Stimulated activated effector memory CD8-positive, alpha-beta T cell treated with anti-CD3 and anti-CD28 coated beads, Interleukin-12 subunit alpha, Interleukin-12 subunit beta, amount 100 ng/mL, for 72 hours (primary cell): Measurements from ENCODE around the gene PRR5L.

Experiments
- ATAC-seq: fragments of 150-1000 bp; cut with Tn5 transposase; 2 replicates; pipeline ENCODE4 v1.10.0; 2021
- DNase-seq, 2 donors: peaks; one replicate each; pipeline ENCODE4 v3.0.0; 2021 to 2022; ENCODE audit warnings: low spot score in 2 of 2
- H3K27ac Mint-ChIP-seq: one replicate; pipeline ENCODE4 v1.8.0; 2022; ENCODE audit warnings: mild to moderate bottlenecking, mixed read lengths
- H3K36me3 Mint-ChIP-seq: one replicate; pipeline ENCODE4 v1.8.0; 2022; ENCODE audit warnings: mild to moderate bottlenecking, mixed read lengths
- H3K4me1 Mint-ChIP-seq: one replicate; pipeline ENCODE4 v1.8.0; 2022; ENCODE audit warnings: mixed read lengths
- H3K4me3 Mint-ChIP-seq: one replicate; pipeline ENCODE4 v1.8.0; 2022; ENCODE audit warnings: mild to moderate bottlenecking, mixed read lengths
- H3K9me3 Mint-ChIP-seq: one replicate; pipeline ENCODE4 v1.8.0; 2022; ENCODE audit warnings: mixed read lengths

PRR5L gene

GRCh38 chr11:36386411-36386810 is 90.3 kb downstream of the PRR5L start:
- peak overlapping the region; percentile 77 for H3K27ac Mint-ChIP-seq
- no peaks in the 10 kb centered on the region for H3K9me3 Mint-ChIP-seq

DNA sequence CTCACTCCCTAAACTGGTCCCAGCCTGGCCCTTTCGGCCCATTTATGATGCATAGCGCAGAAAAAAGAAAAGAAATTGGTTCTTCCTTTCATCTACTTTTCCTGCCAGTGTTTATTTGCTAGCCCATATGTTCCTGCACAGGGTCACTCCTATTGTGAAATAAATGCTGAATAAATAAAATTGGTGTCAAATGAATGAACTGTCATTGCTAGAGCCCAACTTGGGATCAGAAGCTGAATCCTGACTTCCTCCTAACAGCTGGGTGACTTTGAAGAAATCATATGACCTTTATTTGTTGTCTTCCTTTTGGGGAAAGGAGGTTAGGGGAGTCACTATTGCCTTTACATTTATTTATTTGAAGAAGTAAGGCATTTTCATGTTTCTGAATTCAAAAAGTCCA is 92.0 kb downstream of the PRR5L start:
- H3K27ac Mint-ChIP-seq: peak overlapping the region; percentile 29
- H3K9me3 Mint-ChIP-seq: no peaks in the 10 kb centered on the region
- no peak overlapping the region for H3K4me3 Mint-ChIP-seq
- peaks cover 58% of the 10 kb centered on the region for H3K36me3 Mint-ChIP-seq
- DNase-seq (no peak), ATAC-seq (no peak)
- peaks cover 95% of the 10 kb centered on the region for H3K4me1 Mint-ChIP-seq

More at GRCh38 chr11:36386411-36386810, 90.3 kb downstream of the PRR5L start:
- no peak for DNase-seq
- Mint-ChIP-seq H3K36me3 (peaks cover 66% of the 10 kb centered on the region), H3K4me3 (peak overlapping the region; percentile 30), H3K4me1 (peaks cover 91% of the 10 kb centered on the region)
- no peak for ATAC-seq

- Mint-ChIP-seq H3K27ac (peak overlapping the region; percentile 86), H3K4me3 (peak overlapping the region; percentile 52), H3K36me3 (peaks cover 50% of the 10 kb centered on the region), H3K9me3 (no peaks in the 10 kb centered on the region), H3K4me1 (peaks cover 95% of the 10 kb centered on the region)
- ATAC-seq (no peak), DNase-seq (no peak)
Measured at GRCh38 chr11:36388951-36389350, 92.9 kb downstream of the PRR5L start.

DNA sequence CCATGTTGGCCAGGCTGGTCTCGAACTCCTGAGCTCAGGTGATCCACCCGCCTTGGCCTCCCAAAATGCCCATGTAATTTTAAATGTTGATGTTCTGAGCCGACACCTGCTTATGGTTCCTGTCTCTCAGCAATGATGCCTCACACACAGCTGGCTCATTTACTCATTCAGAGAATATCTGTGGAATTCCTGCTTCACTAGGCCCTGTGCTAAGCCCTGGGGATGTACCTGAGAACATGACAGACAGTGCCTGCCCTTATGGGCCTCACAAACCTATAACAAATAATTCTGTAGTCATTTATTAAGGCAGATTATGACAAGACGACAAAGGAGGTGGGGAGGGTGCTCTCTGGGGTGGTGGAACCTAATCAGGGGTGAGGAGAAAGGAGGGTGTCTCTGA is 93.7 kb downstream of the PRR5L start:
- ATAC-seq (peak; percentile 63), DNase-seq (no peak)
- H3K4me3 Mint-ChIP-seq: peak overlapping the region; percentile 52

DNA sequence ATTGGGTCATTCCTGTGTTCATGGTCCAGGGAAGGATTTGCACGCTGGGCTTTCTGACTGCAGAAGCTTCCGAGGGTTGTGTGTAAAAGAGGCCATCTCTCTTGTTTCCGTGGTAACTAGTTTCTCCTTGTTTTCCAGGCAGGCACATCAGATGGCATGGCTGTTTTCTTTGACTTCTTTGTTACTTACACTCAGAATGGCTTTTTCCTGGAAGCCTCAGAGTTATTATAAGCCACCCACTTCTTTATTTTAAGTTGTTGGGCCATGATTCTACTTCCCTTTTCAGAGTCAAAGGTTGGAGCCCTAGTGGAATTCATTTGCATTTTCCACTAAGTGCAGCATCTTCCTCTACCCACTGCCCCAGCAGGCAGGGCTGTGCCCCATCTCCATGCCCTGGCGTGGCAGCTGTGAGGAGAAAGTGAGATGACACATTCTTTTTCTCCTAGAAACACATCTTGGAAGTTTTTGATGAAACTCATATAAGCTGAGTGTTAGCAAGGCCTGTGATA is 94.9 kb downstream of the PRR5L start:
- Mint-ChIP-seq H3K27ac (peak overlapping the region; percentile 86), H3K36me3 (peaks cover 52% of the 10 kb centered on the region), H3K9me3 (no peaks in the 10 kb centered on the region), H3K4me3 (peak overlapping the region; percentile 52), H3K4me1 (peaks cover 89% of the 10 kb centered on the region)
- no peak for DNase-seq
- ATAC-seq: peak; percentile 62

More for the DNA sequence above, 93.7 kb downstream of the PRR5L start:
- Mint-ChIP-seq H3K27ac (peak overlapping the region; percentile 86), H3K9me3 (no peaks in the 10 kb centered on the region), H3K4me1 (peaks cover 95% of the 10 kb centered on the region), H3K36me3 (peaks cover 49% of the 10 kb centered on the region)

- H3K4me3 Mint-ChIP-seq: peak overlapping the region; percentile 52
- peaks cover 79% of the 10 kb centered on the region for H3K4me1 Mint-ChIP-seq
- H3K27ac Mint-ChIP-seq: peak overlapping the region; percentile 86
- H3K9me3 Mint-ChIP-seq: no peaks in the 10 kb centered on the region
- peaks cover 54% of the 10 kb centered on the region for H3K36me3 Mint-ChIP-seq
- DNase-seq (no peak), ATAC-seq (no peak)
Measured at GRCh38 chr11:36392196-36392595, 96.1 kb downstream of the PRR5L start.

DNA sequence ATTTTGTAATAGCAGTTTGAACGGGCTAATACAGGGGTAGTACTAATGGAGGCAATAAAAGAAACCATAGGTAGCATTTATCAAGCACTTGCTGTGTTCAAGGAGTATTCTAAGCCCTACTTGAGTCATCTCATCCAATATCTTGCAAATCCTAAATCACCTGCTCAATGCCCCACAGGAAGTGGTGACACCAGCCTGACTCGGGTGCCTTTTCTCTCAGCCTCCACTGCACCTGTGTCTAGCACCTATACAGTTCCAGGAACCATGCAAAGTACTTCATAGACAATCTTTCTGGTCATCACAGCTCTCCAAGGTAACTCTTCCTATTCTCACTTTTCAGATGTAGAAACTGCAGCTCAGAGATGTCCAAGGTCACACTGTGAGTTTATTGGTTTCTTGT is 98.0 kb downstream of the PRR5L start:
- peaks cover 66% of the 10 kb centered on the region for H3K36me3 Mint-ChIP-seq
- ATAC-seq (peak; percentile 52), DNase-seq (no peak)
- peak overlapping the region; percentile 85 for H3K27ac Mint-ChIP-seq
- peaks cover 77% of the 10 kb centered on the region for H3K4me1 Mint-ChIP-seq
- no peaks in the 10 kb centered on the region for H3K9me3 Mint-ChIP-seq
- H3K4me3 Mint-ChIP-seq: peak overlapping the region; percentile 55

GRCh38 chr11:36394926-36395325 is 98.8 kb downstream of the PRR5L start:
- no peaks in the 10 kb centered on the region for H3K9me3 Mint-ChIP-seq
- DNase-seq (no peak), ATAC-seq (peak; percentile 78)
- peak overlapping the region; percentile 85 for H3K27ac Mint-ChIP-seq
- peaks cover 73% of the 10 kb centered on the region for H3K36me3 Mint-ChIP-seq
- peak overlapping the region; percentile 55 for H3K4me3 Mint-ChIP-seq
- peaks cover 77% of the 10 kb centered on the region for H3K4me1 Mint-ChIP-seq

GRCh38 chr11:36395978-36396736 is 100.1 kb downstream of the PRR5L start:
- H3K36me3 Mint-ChIP-seq: peaks cover 80% of the 10 kb centered on the region
- no peak overlapping the region for H3K27ac Mint-ChIP-seq
- peaks cover 77% of the 10 kb centered on the region for H3K4me1 Mint-ChIP-seq
- no peak for DNase-seq
- no peak overlapping the region for H3K4me3 Mint-ChIP-seq
- ATAC-seq: no peak
- no peaks in the 10 kb centered on the region for H3K9me3 Mint-ChIP-seq

DNA sequence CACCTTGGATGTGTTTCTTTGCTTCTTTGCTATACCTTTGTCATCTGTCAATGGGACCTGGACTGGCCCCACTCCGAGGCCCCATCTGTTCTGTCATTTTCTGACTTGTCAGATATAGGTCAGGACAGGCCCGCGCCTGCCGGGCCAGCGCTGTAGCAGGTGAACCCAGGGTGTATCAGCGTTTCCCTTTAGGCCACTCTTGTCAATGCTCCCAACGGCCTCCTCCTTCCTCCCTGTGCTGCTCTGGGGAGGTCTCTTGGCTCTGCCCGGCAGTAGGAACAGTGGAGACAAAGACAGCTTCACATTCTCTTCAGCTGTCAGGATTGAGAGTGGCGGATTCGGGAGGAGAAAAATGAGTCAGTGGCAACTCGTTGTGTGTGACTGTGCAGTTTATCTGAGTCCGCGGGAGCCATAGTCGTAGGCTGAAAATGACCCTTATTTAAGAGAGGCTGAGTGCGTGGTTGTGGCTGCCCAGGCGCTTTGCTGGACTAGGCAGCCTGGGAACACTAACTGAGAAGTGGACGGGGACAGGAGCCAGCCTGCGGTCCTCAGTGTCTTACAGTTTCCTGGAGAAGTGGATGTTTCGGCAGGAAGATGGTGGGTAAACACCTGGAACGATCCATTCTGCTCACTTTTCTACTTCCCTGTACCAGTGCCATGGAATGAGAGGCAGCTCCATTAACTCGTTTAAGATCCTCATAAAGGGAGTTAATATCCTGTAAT is 102.3 kb downstream of the PRR5L start:
- peak overlapping the region; percentile 82 for H3K27ac Mint-ChIP-seq
- H3K9me3 Mint-ChIP-seq: no peaks in the 10 kb centered on the region
- peaks cover 94% of the 10 kb centered on the region for H3K36me3 Mint-ChIP-seq
- H3K4me1 Mint-ChIP-seq: peaks cover 64% of the 10 kb centered on the region
- ATAC-seq (no peak), DNase-seq (no peak)
- no peak overlapping the region for H3K4me3 Mint-ChIP-seq

- DNase-seq (no peak), ATAC-seq (no peak)
- Mint-ChIP-seq H3K36me3 (peaks cover 100% of the 10 kb centered on the region), H3K9me3 (no peaks in the 10 kb centered on the region), H3K4me1 (peaks cover 59% of the 10 kb centered on the region), H3K27ac (peak overlapping the region; percentile 82), H3K4me3 (no peak overlapping the region)
Measured at GRCh38 chr11:36399236-36399635, 103.1 kb downstream of the PRR5L start.

DNA sequence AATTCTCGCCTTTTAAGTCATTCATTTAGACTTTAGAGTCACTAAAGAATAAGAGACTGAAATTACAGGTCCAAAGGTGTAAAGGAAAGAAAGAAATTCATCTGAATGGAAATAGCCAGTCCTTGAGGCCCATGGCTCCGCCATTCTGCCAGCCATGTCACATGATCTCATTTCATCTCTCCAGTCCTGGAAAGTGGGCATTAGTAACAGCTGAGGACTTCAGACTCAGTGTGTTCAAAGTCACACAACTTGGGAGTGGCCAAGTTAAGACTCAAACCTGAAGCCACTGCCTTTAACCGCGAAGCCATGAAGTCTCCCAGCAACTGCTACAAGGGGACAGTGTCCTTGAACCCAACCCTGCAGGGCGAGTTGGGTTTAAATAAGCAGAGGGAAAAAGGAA is 103.7 kb downstream of the PRR5L start:
- ATAC-seq: no peak
- H3K4me1 Mint-ChIP-seq: peaks cover 54% of the 10 kb centered on the region
- H3K36me3 Mint-ChIP-seq: peaks cover 100% of the 10 kb centered on the region
- no peaks in the 10 kb centered on the region for H3K9me3 Mint-ChIP-seq
- no peak for DNase-seq
- H3K27ac Mint-ChIP-seq: peak overlapping the region; percentile 82
- no peak overlapping the region for H3K4me3 Mint-ChIP-seq

GRCh38 chr11:36400766-36401455 is 104.8 kb downstream of the PRR5L start:
- DNase-seq: no peak
- Mint-ChIP-seq H3K27ac (peak overlapping the region; percentile 83), H3K4me1 (peaks cover 50% of the 10 kb centered on the region), H3K4me3 (peak overlapping the region; percentile 39), H3K36me3 (peaks cover 100% of the 10 kb centered on the region), H3K9me3 (no peaks in the 10 kb centered on the region)
- no peak for ATAC-seq

GRCh38 chr11:36402568-36403170 is 106.6 kb downstream of the PRR5L start:
- H3K27ac Mint-ChIP-seq: peak overlapping the region; percentile 83
- H3K4me3 Mint-ChIP-seq: no peak overlapping the region
- peaks cover 64% of the 10 kb centered on the region for H3K4me1 Mint-ChIP-seq
- ATAC-seq (no peak), DNase-seq (no peak)
- H3K9me3 Mint-ChIP-seq: no peaks in the 10 kb centered on the region
- peaks cover 100% of the 10 kb centered on the region for H3K36me3 Mint-ChIP-seq

GRCh38 chr11:36403661-36404060 is 107.6 kb downstream of the PRR5L start:
- H3K4me1 Mint-ChIP-seq: peaks cover 64% of the 10 kb centered on the region
- no peak for ATAC-seq
- H3K27ac Mint-ChIP-seq: peak overlapping the region; percentile 83
- no peak for DNase-seq
- H3K36me3 Mint-ChIP-seq: peaks cover 99% of the 10 kb centered on the region
- no peaks in the 10 kb centered on the region for H3K9me3 Mint-ChIP-seq
- no peak overlapping the region for H3K4me3 Mint-ChIP-seq
